Measurements from ENCODE around the gene LRRC74A.
A peak's percentile ranks its signal among the peaks of the same experiment; 100 is the strongest.
"Not testable (repeated sequence)": the region's sequence is repeated elsewhere in the genome, so short reads cannot be mapped to it uniquely, and the experiment has no call there.

LRRC74A gene

GRCh38 chr14:76891391-76891790, 65.2 kb downstream of the LRRC74A start:
- DNase-seq (ENCODE audit: low read depth): no peak

GRCh38 chr14:76894308-76894707, 68.1 kb downstream of the LRRC74A start:
- DNase-seq (ENCODE audit: low read depth): no peak

GRCh38 chr14:76898006-76898405, 71.8 kb downstream of the LRRC74A start:
- DNase-seq (ENCODE audit: low read depth): not testable (repeated sequence)

DNA sequence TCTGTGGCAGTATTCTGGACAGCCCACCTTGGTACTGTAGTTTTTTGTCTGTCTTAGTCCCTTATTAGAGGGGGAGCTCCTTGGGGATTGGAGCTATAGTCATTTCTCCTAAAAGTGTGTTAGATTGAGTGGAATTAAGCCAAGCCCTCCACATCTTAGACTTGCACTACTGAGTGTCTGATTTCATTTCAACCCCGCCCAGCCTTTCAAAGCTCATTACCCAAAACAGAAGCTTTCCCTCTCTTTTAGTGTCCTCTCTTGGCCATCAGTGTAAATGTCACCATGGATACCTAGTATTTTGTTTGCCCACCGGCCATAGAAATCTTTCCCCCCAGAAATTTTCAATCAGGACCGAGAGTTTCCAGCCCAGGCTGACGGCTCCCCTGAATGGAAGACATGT, 74.5 kb downstream of the LRRC74A start:
- peak; percentile 17 for DNase-seq (ENCODE audit: low read depth)

DNA sequence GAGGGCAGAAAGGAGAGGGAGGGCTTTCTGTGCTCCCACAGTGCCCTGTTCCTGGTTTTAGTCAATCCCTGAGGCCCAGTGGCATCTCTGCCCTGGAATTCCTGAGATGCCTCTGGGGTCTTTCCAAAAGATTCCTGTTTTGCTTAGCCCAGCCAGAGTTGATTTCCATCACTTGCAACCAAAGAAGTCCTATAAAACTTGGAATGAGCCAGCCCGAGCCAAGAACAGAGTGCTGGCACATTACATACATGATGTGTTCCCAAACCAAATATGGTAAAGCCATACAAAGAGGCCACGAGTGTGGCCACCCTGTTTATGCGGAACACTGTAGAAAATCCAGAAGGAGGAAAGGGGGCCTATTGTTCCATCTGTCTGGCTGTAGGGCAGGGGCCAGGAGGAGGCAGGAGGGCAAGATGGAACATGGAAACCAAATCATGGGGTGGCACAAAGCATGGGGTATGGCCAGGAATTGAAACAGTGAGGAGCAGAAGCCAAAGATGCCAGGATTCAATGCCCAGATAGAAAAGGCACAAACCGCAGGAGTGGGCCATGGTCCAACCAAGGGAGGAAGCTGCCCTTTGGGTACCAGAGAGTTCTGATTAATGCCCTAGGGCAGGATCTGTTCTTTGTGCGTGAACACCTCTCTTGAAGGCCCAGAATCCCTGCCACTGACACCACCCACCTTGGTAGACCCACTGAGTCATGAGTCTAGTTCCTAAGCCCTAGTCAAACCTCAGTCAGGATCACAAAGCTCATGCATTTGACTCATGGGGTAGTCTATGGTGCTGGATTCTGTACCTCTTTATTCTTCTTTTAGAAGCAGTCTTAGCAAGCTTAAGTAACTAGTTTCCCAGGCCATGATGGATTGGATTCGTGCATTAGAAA, 75.2 kb downstream of the LRRC74A start:
- DNase-seq (ENCODE audit: low read depth): peak; percentile 86

DNA sequence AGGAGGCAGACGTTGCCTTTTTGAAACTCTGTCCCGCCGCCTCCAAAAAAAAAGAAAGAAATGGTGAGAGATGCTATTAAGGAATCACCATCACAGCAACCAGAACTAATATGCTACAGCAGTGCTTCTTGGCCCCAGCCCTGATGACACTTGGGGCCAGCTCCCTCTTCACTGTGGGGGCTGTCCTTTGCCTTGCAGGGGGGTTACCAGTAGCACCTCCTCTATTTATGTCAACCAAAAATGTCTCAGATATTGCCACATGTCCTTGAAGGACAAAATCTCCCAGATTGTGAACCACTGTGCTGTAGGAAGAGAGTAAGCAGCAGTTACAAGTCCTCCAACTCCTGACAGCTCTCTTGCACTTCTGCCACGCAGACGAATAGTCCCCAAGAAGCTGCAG, 76.4 kb downstream of the LRRC74A start:
- DNase-seq (ENCODE audit: low read depth): peak; percentile 19

GRCh38 chr14:76904100-76904739, 78.0 kb downstream of the LRRC74A start:
- peak; percentile 97 for DNase-seq (ENCODE audit: low read depth)

DNA sequence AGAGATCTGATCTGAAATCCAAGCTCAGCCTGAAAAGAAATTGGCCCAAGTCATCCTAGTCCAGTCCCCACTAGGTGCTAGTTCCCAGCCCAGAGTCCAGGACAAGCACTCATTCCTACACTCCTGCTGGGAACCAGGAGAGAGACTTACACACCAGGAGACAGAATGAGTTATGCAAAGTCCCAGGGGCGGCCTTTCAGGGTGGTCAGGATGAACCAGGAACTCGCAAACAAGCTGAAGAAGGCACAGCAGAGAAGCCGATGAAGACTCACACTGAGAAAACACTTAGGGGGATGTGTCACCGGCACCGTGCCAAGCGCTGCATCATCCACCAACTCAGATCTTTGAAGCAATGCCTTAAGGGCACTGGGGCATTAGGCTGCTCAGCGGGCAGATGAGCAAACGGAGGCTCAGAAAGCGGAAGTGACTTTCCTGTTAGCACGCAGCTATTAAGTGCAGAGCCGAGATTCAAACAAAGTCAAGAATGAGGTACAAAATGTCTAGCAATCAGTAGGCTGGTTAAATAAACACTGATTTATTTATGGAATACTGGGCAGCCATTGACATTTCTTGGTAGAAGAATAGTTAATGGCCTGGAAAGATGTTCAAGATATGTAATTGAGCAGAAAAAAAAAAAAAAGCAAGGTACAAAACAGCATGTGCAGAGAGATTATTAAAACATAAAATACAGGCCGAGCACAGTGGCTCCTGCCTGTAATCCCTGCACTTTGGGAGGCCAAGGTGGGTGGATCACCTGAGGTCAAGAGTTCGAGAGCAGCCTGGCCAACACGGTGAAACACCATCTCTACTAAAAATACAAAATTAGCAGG, 78.7 kb downstream of the LRRC74A start:
- DNase-seq (ENCODE audit: low read depth): peak; percentile 97

DNA sequence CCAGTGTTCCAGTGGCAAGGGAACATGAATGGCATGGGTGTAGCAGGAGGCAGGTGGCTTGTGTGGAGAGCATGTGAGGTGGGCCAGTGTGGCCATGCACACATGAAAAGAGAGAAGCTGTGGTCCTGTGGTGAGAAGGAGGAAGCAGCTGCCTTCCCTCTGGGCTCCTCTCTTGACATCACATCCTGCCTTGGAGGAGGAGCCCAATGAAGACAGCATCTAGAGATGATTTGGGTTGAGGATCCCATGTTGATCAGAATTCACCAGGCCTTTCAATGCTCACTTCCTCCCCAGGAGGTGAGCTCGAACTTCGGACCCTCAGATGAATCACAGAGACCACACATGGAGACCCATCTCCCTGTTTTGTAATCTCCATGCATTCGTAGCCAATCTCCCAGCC, 82.6 kb downstream of the LRRC74A start:
- no peak for DNase-seq (ENCODE audit: low read depth)

- DNase-seq (ENCODE audit: low read depth): no peak
Observed at GRCh38 chr14:76909266-76909665, 83.1 kb downstream of the LRRC74A start.

- no peak for DNase-seq (ENCODE audit: low read depth)
Observed at GRCh38 chr14:76910371-76910890, 84.2 kb downstream of the LRRC74A start.

DNA sequence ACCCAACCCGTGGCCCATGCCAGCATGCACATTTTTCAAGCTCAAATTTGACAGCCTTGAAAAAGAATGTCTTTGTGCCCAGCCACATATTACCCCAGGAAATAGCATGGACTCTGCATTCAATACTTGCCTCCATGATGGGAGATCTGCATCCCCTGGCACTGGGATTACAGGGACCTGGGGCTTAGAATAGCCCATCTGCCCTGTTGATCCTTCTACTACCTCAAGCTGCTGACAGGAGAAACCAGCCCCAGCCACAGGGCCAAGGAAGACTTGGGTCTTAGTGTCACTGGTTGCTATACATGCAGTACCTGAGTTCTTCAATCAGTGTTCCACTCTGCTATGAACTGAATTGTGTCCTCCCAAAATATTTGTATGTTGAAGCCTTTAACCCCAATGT, 85.3 kb downstream of the LRRC74A start:
- DNase-seq (ENCODE audit: low read depth): no peak

DNA sequence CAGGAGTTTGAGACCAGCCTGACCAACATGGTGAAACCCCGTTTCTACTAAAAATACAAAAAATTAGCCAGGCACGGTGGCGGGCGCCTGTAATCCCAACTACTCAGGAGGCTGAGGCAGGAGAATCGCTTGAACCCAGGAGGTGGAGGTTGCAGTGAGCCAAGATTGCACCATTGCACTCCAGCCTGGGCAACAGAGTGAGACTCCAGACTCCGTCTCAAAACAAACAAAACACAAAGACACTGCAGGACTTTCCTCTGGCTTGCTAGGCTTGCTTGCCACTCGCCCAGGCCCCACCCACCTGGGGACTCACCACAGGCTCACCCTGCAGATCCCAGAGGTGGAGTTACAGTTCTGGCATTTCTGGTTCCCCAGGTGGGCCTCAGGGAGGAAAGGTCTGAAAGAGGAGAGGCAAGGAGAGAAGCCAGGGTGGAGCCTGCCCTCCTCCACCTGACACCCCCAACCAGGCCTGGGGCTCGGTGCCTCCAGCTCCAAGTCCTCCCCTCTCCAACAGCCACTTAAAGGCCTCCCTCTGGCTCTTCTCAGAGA, 88.4 kb downstream of the LRRC74A start:
- DNase-seq (ENCODE audit: low read depth): not testable (repeated sequence)

DNA sequence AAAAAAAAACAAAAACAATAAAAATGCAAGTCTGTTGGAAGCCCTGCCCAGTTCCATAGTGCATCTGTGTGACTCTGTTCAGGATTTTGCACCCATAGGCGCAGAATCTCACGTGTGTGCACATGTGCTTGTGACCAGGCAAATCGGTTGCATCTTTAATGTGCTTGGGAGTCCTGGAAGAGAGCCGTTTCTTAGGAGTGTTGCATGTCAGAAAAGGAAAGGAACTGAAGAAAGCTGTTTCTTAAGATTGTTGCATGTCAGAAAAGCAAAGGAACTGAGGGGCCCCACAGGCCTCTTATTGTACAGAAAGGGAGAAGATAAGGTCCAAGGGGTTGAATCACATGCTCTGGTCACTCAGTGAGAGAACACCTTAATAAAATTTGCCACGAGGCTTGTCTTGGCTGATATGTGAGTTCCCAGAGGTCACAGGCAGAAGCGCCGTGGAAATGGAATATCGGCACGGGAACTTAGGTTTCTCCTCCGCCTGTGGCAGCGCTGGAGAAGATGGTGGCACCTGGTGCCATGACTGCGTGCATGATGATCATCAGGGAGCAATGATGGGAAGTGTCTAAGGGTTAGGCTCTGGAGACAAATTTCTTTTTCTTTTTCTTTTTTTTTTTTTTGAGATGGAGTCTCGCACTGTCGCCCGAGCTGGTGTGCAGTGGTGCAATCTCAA, 90.0 kb downstream of the LRRC74A start:
- no peak for DNase-seq (ENCODE audit: low read depth)

DNA sequence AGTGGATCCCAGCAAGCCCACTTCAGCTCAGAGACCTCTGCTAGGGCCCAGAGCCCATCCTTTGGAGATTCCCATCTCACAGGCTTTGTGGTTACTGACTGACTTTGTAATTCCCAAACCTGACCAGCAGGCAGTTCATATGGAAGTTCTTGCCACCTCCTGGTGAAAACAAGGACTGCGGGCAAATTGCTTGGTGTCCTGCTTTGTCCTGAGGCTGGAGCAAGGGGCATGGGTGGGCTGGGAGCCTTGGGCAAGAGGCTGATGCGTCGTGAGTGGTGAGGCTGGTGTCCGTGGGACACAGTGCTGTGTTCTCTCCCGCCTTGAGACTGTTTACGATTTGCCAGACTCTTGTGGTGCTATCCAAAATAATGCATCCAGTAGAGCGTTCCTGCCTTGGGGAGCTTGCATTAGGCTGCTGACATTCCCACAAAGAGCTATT, 91.0 kb downstream of the LRRC74A start:
- peak; percentile 69 for DNase-seq (ENCODE audit: low read depth)

- peak; percentile 22 for DNase-seq (ENCODE audit: low read depth)
Observed at GRCh38 chr14:76917745-76918255, 91.6 kb downstream of the LRRC74A start.

DNA sequence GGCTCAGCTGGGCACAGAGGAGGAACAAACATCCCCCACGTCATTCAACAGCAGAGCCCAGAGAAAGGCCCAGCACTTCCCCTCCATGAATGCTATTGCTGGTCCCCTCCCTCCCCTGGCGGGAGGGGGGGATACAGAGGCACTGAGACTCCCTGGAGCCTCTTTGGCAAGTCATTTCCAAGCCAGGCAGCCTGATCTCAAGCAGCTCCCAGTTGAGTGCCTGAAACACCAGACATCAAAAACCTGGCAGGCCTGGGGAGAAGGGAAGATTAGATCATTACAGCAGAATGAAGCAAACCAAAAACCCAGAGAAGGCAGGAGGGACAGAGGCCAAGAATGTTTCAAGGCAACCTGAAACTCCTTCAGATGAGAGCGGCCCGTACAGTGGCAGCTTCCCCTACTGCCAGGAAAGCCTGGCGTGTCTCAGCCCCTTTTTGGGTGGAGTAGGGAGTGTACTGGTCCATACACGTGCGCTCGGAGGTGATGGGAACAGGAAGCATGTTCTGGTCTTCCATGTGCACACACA, 92.1 kb downstream of the LRRC74A start:
- DNase-seq (ENCODE audit: low read depth): peak; percentile 93

DNA sequence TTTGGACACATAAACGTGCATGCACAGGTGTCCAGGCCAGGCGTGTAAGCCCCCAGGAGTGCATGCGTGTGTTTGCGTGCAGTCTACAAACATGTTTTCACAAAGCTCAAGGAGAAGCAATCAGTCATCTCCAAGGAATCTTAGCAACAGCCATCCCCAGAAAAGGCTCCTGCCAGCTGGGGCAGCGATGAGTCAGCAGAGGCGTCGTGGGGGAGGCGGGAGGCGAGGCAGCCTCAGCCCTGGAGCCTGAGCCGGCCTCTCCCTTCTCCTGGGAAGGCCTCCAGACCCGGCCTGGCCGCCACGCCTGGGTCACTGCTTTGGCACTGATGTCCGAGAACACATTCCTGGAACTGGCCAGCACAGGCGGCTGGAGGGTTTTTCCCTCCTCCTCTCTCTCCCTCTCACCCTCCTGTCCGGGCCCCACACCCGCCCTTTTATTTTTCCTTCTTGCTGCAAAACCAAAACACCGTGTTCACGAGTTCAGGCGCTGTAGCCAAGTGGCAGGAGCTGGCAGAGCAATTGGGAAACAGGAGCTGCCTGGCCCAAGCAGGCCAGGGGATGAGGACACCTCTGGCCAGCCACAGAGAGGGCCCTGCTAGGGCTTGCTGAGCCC, 92.7 kb downstream of the LRRC74A start:
- peak; percentile 100 for DNase-seq (ENCODE audit: low read depth)
